ENCODE measurements around the gene KANK3.

Gene KANK3

GRCh38 chr19:8367327-8368001, 24.4 kb upstream of the KANK3 start:
- POLR2A ChIA-PET = interaction anchor here (0.7 to 5.2 kb wide), 6 partner anchors 11 to 146 kb away, joined by 3 to 33 read pairs (median 4); partner anchors contain the start of genes RAB11B, RPS28 and ZNF414
- peak overlapping the region; percentile 20 for H3K4me3 ChIP-seq (ENCODE audit: low read depth, low read length)
- TF ChIP-seq, protein P1, sequence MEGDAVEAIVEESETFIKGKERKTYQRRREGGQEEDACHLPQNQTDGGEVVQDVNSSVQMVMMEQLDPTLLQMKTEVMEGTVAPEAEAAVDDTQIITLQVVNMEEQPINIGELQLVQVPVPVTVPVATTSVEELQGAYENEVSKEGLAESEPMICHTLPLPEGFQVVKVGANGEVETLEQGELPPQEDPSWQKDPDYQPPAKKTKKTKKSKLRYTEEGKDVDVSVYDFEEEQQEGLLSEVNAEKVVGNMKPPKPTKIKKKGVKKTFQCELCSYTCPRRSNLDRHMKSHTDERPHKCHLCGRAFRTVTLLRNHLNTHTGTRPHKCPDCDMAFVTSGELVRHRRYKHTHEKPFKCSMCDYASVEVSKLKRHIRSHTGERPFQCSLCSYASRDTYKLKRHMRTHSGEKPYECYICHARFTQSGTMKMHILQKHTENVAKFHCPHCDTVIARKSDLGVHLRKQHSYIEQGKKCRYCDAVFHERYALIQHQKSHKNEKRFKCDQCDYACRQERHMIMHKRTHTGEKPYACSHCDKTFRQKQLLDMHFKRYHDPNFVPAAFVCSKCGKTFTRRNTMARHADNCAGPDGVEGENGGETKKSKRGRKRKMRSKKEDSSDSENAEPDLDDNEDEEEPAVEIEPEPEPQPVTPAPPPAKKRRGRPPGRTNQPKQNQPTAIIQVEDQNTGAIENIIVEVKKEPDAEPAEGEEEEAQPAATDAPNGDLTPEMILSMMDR (IDR thresholded peaks at IDR 0.05; ENCODE audit: insufficient read depth, low read length, missing control alignments) = no peak

GRCh38 chr19:8366961-8367326, 23.9 kb upstream of the KANK3 start:
- TF ChIP-seq, protein P1 (IDR thresholded peaks at IDR 0.05; ENCODE audit: insufficient read depth, low read length, missing control alignments) = no peak
- peak overlapping the region; percentile 20 for H3K4me3 ChIP-seq (ENCODE audit: low read depth, low read length)
- POLR2A ChIA-PET = interaction anchor here (0.9 to 5.2 kb wide), 4 partner anchors 10 to 147 kb away, joined by 3 to 33 read pairs (median 4); partner anchors contain the start of genes RAB11B and ZNF414
- DNase-seq (ENCODE audit: low read depth, low spot score) = no peak
- CTCF ChIA-PET = interaction anchor here (1.2 to 9.3 kb wide), 4 partner anchors 14 to 214 kb away, joined by 3 to 89 read pairs (median 6); partner anchors contain the start of gene MARCHF2

More at GRCh38 chr19:8367327-8368001, 24.4 kb upstream of the KANK3 start:
- peak; percentile 89 for DNase-seq (ENCODE audit: low read depth, low spot score)
- CTCF ChIA-PET = interaction anchor here (0.6 to 9.3 kb wide), 7 partner anchors 14 to 213 kb away, joined by 3 to 89 read pairs (median 3); partner anchors contain the start of gene MARCHF2

GRCh38 chr19:8366121-8366581, 23.1 kb upstream of the KANK3 start:
- ChIA-PET CTCF (interaction anchor here (1.2 to 9.3 kb wide), 2 partner anchors 13 to 140 kb away, joined by 3 to 89 read pairs; no protein-coding TSS in a partner anchor), POLR2A (interaction anchor here (1.9 to 5.2 kb wide), 2 partner anchors 11 to 24 kb away, joined by 4 to 33 read pairs; partner anchors contain the start of gene RAB11B)
- no peak for DNase-seq (ENCODE audit: low read depth, low spot score)
- TF ChIP-seq, protein P1 (IDR thresholded peaks at IDR 0.05; ENCODE audit: insufficient read depth, low read length, missing control alignments) = no peak
- no peak overlapping the region for H3K4me3 ChIP-seq (ENCODE audit: low read depth, low read length)

DNA sequence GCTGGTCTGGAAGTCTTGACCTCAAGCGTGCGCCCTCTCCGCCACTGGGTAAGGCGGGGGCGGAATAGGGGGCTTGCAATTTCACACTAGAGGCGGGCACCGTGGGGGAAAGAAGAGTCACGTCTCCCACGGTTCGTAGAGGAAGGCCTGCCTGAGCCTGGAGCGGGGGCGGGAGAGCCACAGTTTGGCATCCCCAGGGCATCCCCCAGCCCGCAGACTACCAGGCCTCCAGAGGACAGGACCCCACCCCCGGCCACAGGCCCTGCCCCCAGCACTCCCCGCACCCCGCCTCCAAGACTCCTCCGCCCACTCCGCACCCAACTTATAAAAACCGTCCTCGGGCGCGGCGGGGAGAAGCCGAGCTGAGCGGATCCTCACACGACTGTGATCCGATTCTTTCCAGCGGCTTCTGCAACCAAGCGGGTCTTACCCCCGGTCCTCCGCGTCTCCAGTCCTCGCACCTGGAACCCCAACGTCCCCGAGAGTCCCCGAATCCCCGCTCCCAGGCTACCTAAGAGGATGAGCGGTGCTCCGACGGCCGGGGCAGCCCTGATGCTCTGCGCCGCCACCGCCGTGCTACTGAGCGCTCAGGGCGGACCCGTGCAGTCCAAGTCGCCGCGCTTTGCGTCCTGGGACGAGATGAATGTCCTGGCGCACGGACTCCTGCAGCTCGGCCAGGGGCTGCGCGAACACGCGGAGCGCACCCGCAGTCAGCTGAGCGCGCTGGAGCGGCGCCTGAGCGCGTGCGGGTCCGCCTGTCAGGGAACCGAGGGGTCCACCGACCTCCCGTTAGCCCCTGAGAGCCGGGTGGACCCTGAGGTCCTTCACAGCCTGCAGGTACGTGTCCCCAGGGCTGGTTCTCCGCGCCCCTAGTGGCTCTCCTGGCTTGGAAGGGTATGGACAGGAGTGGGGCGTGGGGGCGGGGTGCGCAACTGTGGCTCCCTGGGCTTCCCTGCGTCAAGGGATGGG, 21.0 kb upstream of the KANK3 start, which contains the start of gene ANGPTL4:
Gene ANGPTL4 (plus strand): TSS at position 353 of the 969 bp plus-strand sequence. CDS start 167 bp downstream, at position 520.
- DNase-seq (ENCODE audit: low read depth, low spot score) = no peak
- TF ChIP-seq, protein P1 (IDR thresholded peaks at IDR 0.05; ENCODE audit: insufficient read depth, low read length, missing control alignments) = peak; percentile 23
- peak within 1 kb of the TSS; percentile 58 for H3K4me3 ChIP-seq (ENCODE audit: low read depth, low read length)
- CTCF ChIA-PET = interaction anchor here (0.7 to 9.3 kb wide), 7 partner anchors 11 to 158 kb away, joined by 3 to 89 read pairs (median 6); partner anchors contain the start of genes MARCHF2 and RAB11B
- POLR2A ChIA-PET = interaction anchor here (0.6 to 5.2 kb wide), 9 partner anchors 9 to 205 kb away, joined by 3 to 33 read pairs (median 4); partner anchors contain the start of genes RAB11B and ZNF414

DNA sequence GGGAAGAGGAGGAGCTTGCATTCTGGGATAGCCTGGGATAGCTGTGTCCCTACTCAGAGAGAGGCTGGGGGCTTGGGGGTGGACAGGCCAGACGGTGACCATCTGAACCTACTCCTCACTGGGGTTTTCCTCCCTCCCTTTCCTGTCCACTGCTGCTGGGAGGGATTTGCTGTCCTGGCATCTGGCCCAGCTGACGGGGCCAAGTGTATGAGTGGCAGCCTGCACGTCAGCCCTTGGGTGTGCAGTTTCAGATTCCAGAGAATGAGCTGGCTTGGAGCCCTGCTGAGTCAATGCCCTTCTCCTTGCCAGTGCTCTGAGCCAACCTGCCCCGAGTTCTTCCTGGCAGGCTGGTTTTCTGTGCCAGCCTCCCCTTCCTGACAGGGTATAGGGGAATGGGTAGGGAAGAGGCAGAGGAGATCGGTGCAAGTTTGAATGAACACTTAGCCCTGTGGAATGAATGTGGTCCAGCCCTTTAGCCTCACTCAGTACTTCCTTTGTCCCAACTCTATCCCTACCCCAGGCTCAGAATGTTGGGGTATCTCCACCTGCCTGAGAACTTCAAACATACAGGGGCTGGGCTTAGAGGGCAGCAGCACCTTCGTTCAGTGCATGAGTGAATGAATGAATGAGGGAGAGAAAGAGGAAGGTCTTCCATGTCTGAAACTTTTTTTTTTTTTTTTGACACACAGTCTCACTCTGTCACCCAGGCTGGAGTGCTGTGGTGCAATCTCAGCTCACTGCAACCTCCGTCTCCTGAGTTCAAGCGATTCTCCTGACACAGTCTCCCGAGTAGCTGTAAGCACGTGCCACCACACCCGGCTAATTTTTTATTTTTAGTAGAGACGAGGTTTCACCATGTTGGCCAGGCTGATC, 19.1 kb upstream of the KANK3 start:
- peak; percentile 94 for DNase-seq (ENCODE audit: low read depth, low spot score)
- TF ChIP-seq, protein P1 (IDR thresholded peaks at IDR 0.05; ENCODE audit: insufficient read depth, low read length, missing control alignments) = no peak
- no peak overlapping the region for H3K4me3 ChIP-seq (ENCODE audit: low read depth, low read length)
- ChIA-PET CTCF (interaction anchor here (0.9 to 9.3 kb wide), 11 partner anchors 9 to 217 kb away, joined by 3 to 89 read pairs (median 5); partner anchors contain the start of genes KANK3, MARCHF2 and RAB11B), POLR2A (interaction anchor here (0.5 to 2.1 kb wide), 2 partner anchors 36 to 151 kb away, joined by 4 to 8 read pairs; partner anchors contain the start of gene ZNF414)

Measured in AG04449 (cell line).